ENCODE data around the gene TNFSF9. TPM values are rescaled to one million over a fixed set of nuclear protein-coding genes. Genes with fewer than 3 reads are reported as not detected.

TNFSF9 gene
- total RNA-seq, 1 donor from 2014 or later = 0.28 TPM

- Mint-ChIP-seq H3K36me3 (no peaks in the 10 kb centered on the region), H3K4me1 (peaks cover under 1% of the 10 kb centered on the region), H3K27ac (no peak overlapping the region), H3K27me3 (ENCODE audit: insufficient read depth, low read depth) (peaks cover 5% of the 10 kb centered on the region), H3K9me3 (no peaks in the 10 kb centered on the region), H3K4me3 (no peak overlapping the region)
- no peak overlapping the region for H3K4me3 ChIP-seq
- H4K20me1 ChIP-seq (ENCODE audit: low read depth) = no peaks in the 10 kb centered on the region
- no peaks in the 10 kb centered on the region for H3K4me1 ChIP-seq
- TF ChIP-seq EZH2phosphoT487 (IDR thresholded peaks at IDR 0.05) (no peak), EZH2 (IDR thresholded peaks at IDR 0.05) (no peak), CTCF (IDR thresholded peaks at IDR 0.05) (no peak)
- peaks cover 9% of the 10 kb centered on the region for H3F3A ChIP-seq (ENCODE audit: low read depth)
- H3K27me3 ChIP-seq = peaks cover 7% of the 10 kb centered on the region
- H2AFZ ChIP-seq (replicated peaks) = no peak overlapping the region
- no peaks in the 10 kb centered on the region for H3K79me2 ChIP-seq (ENCODE audit: low read depth)
- no peak overlapping the region for H3K27ac ChIP-seq
- H3K36me3 ChIP-seq = no peaks in the 10 kb centered on the region
- no peak overlapping the region for H3K9ac ChIP-seq
- H3K9me3 ChIP-seq (ENCODE audit: low read depth) = no peaks in the 10 kb centered on the region
- DNase-seq (ENCODE audit: low spot score) = no peak
- no peak overlapping the region for H3K4me2 ChIP-seq
Measured at GRCh38 chr19:6524311-6524710, 6.5 kb upstream of the TNFSF9 start.

DNA sequence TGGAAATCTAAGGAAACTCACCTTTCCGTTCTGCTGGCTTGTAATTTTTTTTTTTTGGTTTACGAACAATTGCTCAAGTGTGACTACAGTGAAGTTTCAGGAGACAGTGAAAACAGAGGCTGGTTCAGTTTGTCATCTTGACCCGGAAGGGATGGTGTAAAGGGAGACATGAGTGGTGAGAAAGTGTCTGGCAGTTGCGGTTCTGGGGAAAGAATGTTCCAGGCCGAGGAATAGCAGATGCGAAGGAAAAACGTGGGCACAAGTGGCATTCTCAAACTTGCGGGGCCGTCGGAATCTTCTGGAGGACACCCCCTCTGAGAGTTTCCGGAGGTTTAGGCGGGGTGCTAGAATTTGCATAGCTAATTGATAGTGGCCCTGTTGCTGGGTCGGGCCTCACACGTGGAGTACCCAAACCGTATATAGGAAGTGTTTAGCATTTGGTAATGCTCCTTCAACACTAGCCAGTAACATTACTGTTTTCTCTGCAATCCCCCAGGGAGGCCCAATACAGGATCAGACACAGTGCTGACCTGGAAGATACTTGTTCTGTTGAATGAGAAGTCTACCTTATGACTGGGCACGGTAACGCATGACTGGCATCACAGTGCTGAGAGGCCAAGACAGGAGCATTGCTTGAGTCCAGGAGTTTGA is 2.8 kb upstream of the TNFSF9 start:
- peaks cover 2% of the 10 kb centered on the region for H3K9me3 Mint-ChIP-seq
- no peak overlapping the region for H3K4me3 Mint-ChIP-seq
- no peak overlapping the region for H3K4me2 ChIP-seq

DNA sequence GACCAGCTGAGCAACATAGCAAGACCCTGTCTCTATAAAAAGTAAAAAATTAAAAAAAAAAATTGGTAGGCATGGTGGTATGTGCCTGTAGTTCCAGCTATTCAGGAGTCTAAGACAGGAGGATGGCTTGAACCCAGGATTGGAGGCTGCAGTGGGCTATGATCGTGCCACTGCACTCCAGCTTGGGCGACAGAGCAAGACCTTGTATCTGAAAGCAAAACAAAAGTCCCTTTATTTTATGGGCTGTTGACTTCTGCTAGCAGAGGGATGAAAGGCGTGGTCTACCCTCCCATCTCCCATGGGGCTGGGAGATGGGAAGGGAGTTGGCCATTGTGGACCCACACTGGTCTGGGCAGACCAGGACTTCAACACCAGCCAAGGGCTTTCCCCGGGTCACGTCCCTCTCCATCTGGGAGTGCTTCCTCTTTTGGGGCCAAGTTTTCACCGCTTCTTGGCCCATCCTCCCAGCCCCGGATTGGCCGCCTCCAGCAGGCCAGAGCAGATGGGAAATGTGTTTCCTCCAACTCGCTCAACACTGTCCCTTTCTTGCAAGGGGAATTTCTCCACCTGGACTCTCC is 2.2 kb upstream of the TNFSF9 start:
- no peak for DNase-seq (ENCODE audit: low spot score)
- H3K27ac ChIP-seq = no peak overlapping the region
- Mint-ChIP-seq H3K4me1 (peaks cover 18% of the 10 kb centered on the region), H3K4me3 (no peak overlapping the region), H3K9me3 (peaks cover 2% of the 10 kb centered on the region), H3K27ac (no peak overlapping the region), H3K27me3 (ENCODE audit: insufficient read depth, low read depth) (peaks cover 34% of the 10 kb centered on the region), H3K36me3 (peaks cover 2% of the 10 kb centered on the region)
- peaks cover 50% of the 10 kb centered on the region for H3K27me3 ChIP-seq
- H3K4me3 ChIP-seq = no peak overlapping the region
- H3K4me2 ChIP-seq = no peak overlapping the region
- no peak overlapping the region for H3K9ac ChIP-seq
- H3K4me1 ChIP-seq = peaks cover 9% of the 10 kb centered on the region
- no peaks in the 10 kb centered on the region for H3K36me3 ChIP-seq
- peaks cover 11% of the 10 kb centered on the region for H4K20me1 ChIP-seq (ENCODE audit: low read depth)
- TF ChIP-seq CTCF (IDR thresholded peaks at IDR 0.05) (no peak), EZH2phosphoT487 (IDR thresholded peaks at IDR 0.05) (no peak), EZH2 (IDR thresholded peaks at IDR 0.05) (no peak)
- H3K9me3 ChIP-seq (ENCODE audit: low read depth) = no peaks in the 10 kb centered on the region
- peaks cover 21% of the 10 kb centered on the region for H3F3A ChIP-seq (ENCODE audit: low read depth)
- H3K79me2 ChIP-seq (ENCODE audit: low read depth) = no peaks in the 10 kb centered on the region
- H2AFZ ChIP-seq (replicated peaks) = no peak overlapping the region

More for the DNA sequence above, 2.8 kb upstream of the TNFSF9 start:
- no peak overlapping the region for H3K4me3 ChIP-seq
- Mint-ChIP-seq H3K36me3 (peaks cover 2% of the 10 kb centered on the region), H3K27me3 (ENCODE audit: insufficient read depth, low read depth) (peaks cover 36% of the 10 kb centered on the region), H3K27ac (no peak overlapping the region), H3K4me1 (peaks cover 18% of the 10 kb centered on the region)
- peaks cover 44% of the 10 kb centered on the region for H3K27me3 ChIP-seq
- no peaks in the 10 kb centered on the region for H3K79me2 ChIP-seq (ENCODE audit: low read depth)
- peaks cover 11% of the 10 kb centered on the region for H4K20me1 ChIP-seq (ENCODE audit: low read depth)
- peaks cover 9% of the 10 kb centered on the region for H3K4me1 ChIP-seq
- H3K9ac ChIP-seq = no peak overlapping the region
- H3K27ac ChIP-seq = no peak overlapping the region
- H2AFZ ChIP-seq (replicated peaks) = no peak overlapping the region
- peaks cover 21% of the 10 kb centered on the region for H3F3A ChIP-seq (ENCODE audit: low read depth)
- H3K9me3 ChIP-seq (ENCODE audit: low read depth) = no peaks in the 10 kb centered on the region
- H3K36me3 ChIP-seq = no peaks in the 10 kb centered on the region
- no peak for TF ChIP-seq EZH2phosphoT487 (IDR thresholded peaks at IDR 0.05)
- TF ChIP-seq CTCF (IDR thresholded peaks at IDR 0.05) = no peak
- TF ChIP-seq EZH2 (IDR thresholded peaks at IDR 0.05) = no peak
- DNase-seq (ENCODE audit: low spot score) = no peak
